ENCODE measurements around the gene DSTYK. TPM values are rescaled to one million over a fixed set of nuclear protein-coding genes. Genes with fewer than 3 reads are reported as not detected.
"Not testable (repeated sequence)": the region's sequence is repeated elsewhere in the genome, so short reads cannot be mapped to it uniquely, and the experiment has no call there.

The DSTYK gene
- total and polyA plus RNA-seq, 2 donors: 8.6 to 15.5 TPM

- no peak for DNase-seq (ENCODE audit: extremely low spot score)
- Histone ChIP-seq H3K27ac (ENCODE audit: low read depth) (no peak overlapping the region), H3K4me1 (ENCODE audit: insufficient read depth) (no peaks in the 10 kb centered on the region), H3K36me3 (ENCODE audit: insufficient read depth) (no peaks in the 10 kb centered on the region), H3K4me3 (ENCODE audit: low read depth, low read length) (no peak overlapping the region)
- WGBS: 86% methylated on average over 9 of the region's 9 CpGs
Measured at GRCh38 chr1:205170532-205171269, 40.8 kb downstream of the DSTYK start.

GRCh38 chr1:205169248-205169647, 42.3 kb downstream of the DSTYK start:
- no peaks in the 10 kb centered on the region for H3K4me1 ChIP-seq (ENCODE audit: insufficient read depth)
- no peak overlapping the region for H3K4me3 ChIP-seq (ENCODE audit: low read depth, low read length)
- DNase-seq (ENCODE audit: extremely low spot score): no peak
- 93% methylated on average over 10 of the region's 10 CpGs for WGBS
- H3K27ac ChIP-seq (ENCODE audit: low read depth): no peak overlapping the region
- H3K36me3 ChIP-seq (ENCODE audit: insufficient read depth): no peaks in the 10 kb centered on the region

DNA sequence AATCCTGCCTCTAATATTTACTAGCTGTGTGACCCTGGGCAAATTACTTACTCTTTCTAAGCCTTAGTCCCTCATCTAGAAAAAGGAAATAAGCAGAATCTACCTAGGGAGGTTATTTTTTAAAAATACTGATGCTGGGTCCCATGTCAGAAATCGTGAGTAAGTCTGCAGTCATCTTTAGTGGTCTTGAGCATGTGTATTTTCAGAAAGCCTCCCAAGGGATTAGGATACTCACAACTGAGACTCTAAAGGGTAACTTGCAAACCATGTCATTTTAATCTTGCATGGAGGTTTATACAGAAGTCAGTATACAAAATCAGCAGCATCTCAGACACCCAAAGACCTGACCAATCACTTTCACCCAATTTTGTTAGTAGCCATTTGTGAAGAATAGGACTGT, 43.2 kb downstream of the DSTYK start:
- WGBS: 75% methylated on average over 1 of the region's 1 CpG
- no peaks in the 10 kb centered on the region for H3K36me3 ChIP-seq (ENCODE audit: insufficient read depth)

GRCh38 chr1:205162301-205162700, 49.2 kb downstream of the DSTYK start:
- Histone ChIP-seq H3K4me3 (ENCODE audit: low read depth, low read length) (no peak overlapping the region), H3K36me3 (ENCODE audit: insufficient read depth) (peaks cover 3% of the 10 kb centered on the region), H3K4me1 (ENCODE audit: insufficient read depth) (no peaks in the 10 kb centered on the region), H3K27ac (ENCODE audit: low read depth) (no peak overlapping the region)
- WGBS: 89% methylated on average over 1 of the region's 1 CpG
- DNase-seq (ENCODE audit: extremely low spot score): no peak

More for the DNA sequence above, 43.2 kb downstream of the DSTYK start:
- DNase-seq (ENCODE audit: extremely low spot score): no peak
- no peak overlapping the region for H3K4me3 ChIP-seq (ENCODE audit: low read depth, low read length)
- H3K27ac ChIP-seq (ENCODE audit: low read depth): no peak overlapping the region
- H3K4me1 ChIP-seq (ENCODE audit: insufficient read depth): no peaks in the 10 kb centered on the region

DNA sequence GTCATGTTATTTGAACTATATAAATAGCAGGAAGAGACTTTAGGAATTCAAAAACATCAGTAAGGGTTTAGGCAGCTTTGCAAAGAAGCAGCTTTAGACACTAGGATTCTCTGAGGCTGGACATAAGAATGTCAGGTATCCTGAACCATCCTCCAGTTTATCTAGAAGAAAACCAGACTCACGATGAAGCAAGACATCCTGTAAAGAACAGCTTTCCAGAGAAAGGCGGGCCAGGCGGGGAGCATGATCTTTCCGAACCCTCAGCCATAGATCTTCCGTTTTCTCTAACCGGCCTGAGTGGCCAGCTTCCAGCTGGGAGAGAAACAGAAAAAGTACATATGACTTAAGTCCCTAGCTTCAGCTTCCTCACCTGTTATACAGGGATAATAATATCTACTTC, 50.4 kb downstream of the DSTYK start:
- 93% methylated on average over 6 of the region's 6 CpGs for WGBS
- no peak for DNase-seq (ENCODE audit: extremely low spot score)
- H3K36me3 ChIP-seq (ENCODE audit: insufficient read depth): peaks cover 4% of the 10 kb centered on the region
- H3K4me1 ChIP-seq (ENCODE audit: insufficient read depth): no peaks in the 10 kb centered on the region
- no peak overlapping the region for H3K27ac ChIP-seq (ENCODE audit: low read depth)
- H3K4me3 ChIP-seq (ENCODE audit: low read depth, low read length): no peak overlapping the region

- Histone ChIP-seq H3K36me3 (ENCODE audit: insufficient read depth) (peaks cover 4% of the 10 kb centered on the region), H3K4me1 (ENCODE audit: insufficient read depth) (no peaks in the 10 kb centered on the region), H3K27ac (ENCODE audit: low read depth) (no peak overlapping the region), H3K4me3 (ENCODE audit: low read depth, low read length) (no peak overlapping the region)
- 93% methylated on average over 2 of the region's 2 CpGs for WGBS
- DNase-seq (ENCODE audit: extremely low spot score): no peak
Measured at GRCh38 chr1:205158048-205158616, 53.4 kb downstream of the DSTYK start.

DNA sequence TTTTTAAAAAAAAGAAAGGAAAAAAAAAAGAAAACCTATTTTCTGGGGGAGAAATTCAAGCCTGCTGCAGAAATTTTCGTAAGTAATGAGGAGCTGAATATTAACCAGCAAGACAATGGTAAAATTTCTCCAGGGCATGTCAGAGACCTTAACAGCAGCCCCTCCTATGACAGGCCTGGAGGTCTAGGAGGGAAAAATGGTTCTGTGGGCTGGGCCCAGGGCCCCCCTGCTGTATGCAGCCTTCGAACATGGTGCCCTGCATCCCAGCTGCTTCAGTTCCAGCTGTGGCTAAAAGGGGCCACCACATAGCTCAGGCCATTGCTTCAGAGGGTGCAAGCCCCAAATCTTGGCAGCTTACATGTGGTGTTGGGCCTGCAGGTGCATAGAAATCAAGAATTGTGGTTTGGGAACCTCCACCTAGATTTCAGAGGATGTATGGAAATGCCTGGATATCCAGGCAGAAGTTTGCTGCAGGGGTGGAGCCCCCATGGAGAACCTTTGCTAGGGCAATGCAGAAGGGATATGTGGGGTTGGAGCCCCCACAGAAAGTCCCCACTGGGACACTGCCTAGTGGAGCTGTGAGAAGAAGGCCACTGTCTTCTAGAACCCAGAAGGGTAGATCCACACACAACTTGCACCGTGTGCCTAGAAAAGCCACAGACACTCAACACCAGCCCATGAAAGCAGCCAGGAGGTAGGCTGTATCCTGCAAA, 55.7 kb downstream of the DSTYK start:
- 99% methylated on average over 3 of the region's 3 CpGs for WGBS
- not testable (repeated sequence) for DNase-seq (ENCODE audit: extremely low spot score); H3K4me3 ChIP-seq (ENCODE audit: low read depth, low read length); H3K36me3 ChIP-seq (ENCODE audit: insufficient read depth); H3K27ac ChIP-seq (ENCODE audit: low read depth); H3K4me1 ChIP-seq (ENCODE audit: insufficient read depth)

GRCh38 chr1:205152505-205152904, 59.0 kb downstream of the DSTYK start:
- Histone ChIP-seq H3K4me3 (ENCODE audit: low read depth, low read length) (no peak overlapping the region), H3K4me1 (ENCODE audit: insufficient read depth) (no peaks in the 10 kb centered on the region), H3K27ac (ENCODE audit: low read depth) (no peak overlapping the region), H3K36me3 (ENCODE audit: insufficient read depth) (peaks cover 2% of the 10 kb centered on the region)
- no peak for DNase-seq (ENCODE audit: extremely low spot score)
- 98% methylated on average over 4 of the region's 4 CpGs for WGBS

DNA sequence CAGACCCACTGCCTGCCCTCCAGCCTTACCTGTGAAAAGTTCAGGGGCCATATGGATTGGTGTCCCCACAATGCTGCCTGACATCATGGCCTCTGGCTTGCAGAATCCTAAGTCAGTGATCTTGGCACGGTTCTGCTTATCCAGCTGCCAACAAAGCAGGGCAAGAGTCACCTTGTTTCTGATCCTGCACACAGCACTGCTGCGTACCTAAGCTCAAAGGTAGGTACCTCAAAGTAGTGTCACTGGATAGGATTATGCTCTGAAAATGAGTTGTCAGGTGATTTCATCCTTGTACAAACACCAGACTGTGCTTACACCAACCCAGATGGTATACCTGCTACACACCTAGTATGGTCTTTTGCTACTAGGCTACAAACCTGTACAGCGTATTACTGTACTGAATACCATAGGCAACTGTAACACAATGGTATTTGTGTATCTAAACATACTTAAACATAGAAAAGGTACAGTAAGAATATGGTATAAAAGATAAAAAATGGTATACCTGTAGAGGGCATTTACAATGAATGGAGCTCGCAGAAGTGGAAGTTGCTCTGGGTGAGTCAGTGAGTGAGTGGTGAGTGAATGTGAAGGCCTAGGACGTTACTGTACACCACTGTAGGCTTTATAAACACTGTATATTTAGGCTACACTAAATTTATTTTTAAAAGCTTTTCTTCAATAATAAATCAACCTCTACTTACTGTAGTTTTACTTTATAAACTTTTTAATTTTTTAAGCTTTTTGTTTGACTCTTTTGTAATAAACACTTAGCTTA, 60.7 kb downstream of the DSTYK start:
- WGBS: 94% methylated on average over 5 of the region's 5 CpGs
- no peaks in the 10 kb centered on the region for H3K4me1 ChIP-seq (ENCODE audit: insufficient read depth)
- no peak overlapping the region for H3K27ac ChIP-seq (ENCODE audit: low read depth)
- peaks cover 3% of the 10 kb centered on the region for H3K36me3 ChIP-seq (ENCODE audit: insufficient read depth)
- H3K4me3 ChIP-seq (ENCODE audit: low read depth, low read length): no peak overlapping the region
- DNase-seq (ENCODE audit: extremely low spot score): no peak

DNA sequence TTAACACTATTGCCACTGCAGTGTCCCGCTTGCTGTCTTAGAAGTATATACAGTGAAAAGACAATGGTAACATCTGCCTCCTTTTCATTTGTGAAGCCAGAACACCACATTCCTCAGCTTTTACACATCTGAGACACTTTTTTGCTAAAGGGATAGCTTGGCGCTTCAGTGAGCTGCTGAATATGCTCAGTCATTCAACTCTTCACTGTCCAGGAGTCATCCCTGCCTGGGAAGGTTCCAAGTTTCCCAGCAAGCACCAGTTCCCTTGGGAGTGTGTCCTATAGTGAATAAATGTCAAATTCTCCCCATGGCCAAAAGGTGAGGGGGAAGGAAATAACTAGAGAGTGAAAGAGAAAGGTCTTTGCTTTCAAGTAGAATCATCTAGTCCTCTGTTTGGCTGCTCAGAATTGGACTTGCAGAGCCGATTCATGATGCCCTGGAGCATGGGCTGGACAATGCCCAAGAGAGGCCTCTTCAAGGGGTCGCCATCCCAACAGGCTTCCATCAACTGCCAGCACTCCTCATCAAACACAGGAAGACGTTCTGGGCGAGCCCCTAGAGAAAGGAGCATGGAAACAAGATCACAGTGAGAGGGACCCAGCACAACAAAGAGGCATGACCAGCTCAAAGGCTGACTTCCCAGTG, 64.2 kb downstream of the DSTYK start:
- no peak overlapping the region for H3K4me3 ChIP-seq (ENCODE audit: low read depth, low read length)
- no peak overlapping the region for H3K27ac ChIP-seq (ENCODE audit: low read depth)
- H3K36me3 ChIP-seq (ENCODE audit: insufficient read depth): peaks cover 3% of the 10 kb centered on the region
- no peaks in the 10 kb centered on the region for H3K4me1 ChIP-seq (ENCODE audit: insufficient read depth)
- no peak for DNase-seq (ENCODE audit: extremely low spot score)
- 83% methylated on average over 6 of the region's 6 CpGs for whole genome bisulfite sequencing

- no peak for DNase-seq (ENCODE audit: extremely low spot score)
- Histone ChIP-seq H3K4me3 (ENCODE audit: low read depth, low read length) (no peak overlapping the region), H3K27ac (ENCODE audit: low read depth) (no peak overlapping the region), H3K4me1 (ENCODE audit: insufficient read depth) (no peaks in the 10 kb centered on the region), H3K36me3 (ENCODE audit: insufficient read depth) (peaks cover 3% of the 10 kb centered on the region)
- WGBS: 18% methylated on average over 1 of the region's 1 CpG
Measured at GRCh38 chr1:205144751-205145150, 66.8 kb downstream of the DSTYK start.

DNA sequence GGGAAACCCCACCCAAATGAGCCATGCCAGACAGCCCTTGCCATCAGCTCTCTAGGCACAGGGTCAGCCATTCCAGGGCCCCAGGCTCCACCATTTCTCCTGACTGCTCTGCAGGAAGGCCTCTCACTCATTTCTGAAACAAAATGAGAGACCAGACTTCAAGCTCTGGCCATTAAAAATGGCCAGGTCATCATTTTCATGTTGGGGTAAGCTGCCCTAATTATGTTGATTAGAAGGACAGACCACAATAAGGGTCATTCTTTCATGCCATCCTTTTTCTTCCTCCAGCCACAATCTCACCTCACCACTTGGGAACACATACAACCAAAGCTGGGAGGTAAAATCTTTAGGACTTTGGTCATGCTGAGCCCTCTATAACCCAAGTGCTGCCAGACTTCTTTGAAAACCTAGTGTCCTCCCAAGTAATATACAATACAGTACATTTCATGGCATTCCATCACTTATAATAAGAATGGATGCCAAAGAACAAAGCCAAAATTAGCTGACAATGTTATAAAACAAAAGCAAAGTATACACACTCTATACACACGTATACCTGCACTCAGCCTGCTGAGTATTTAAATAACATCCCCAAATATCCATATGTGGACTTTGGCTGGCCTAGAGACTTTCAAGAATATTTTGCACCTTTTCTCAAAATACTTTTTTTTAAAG, 67.3 kb downstream of the DSTYK start:
- H3K27ac ChIP-seq (ENCODE audit: low read depth): no peak overlapping the region
- 44% methylated on average over 1 of the region's 1 CpG for WGBS
- H3K4me3 ChIP-seq (ENCODE audit: low read depth, low read length): no peak overlapping the region
- peaks cover 3% of the 10 kb centered on the region for H3K36me3 ChIP-seq (ENCODE audit: insufficient read depth)
- no peaks in the 10 kb centered on the region for H3K4me1 ChIP-seq (ENCODE audit: insufficient read depth)
- no peak for DNase-seq (ENCODE audit: extremely low spot score)

DNA sequence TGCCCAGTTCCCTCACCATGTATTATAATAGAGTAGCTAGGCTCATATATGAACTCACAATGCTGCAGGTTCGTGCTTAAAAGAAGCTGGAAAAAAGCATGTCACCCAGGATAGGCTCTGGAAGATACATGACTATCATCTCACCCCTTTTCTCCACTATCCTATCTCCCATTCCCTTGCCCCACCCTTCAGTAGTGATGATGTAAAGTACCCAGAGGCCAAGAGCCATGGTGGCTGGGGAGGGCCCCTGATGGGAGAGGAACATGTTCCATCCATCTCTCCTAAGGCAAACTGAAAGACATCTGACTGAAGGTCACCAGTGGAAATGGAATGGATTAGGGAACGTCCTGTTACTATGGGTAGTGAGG, 69.4 kb downstream of the DSTYK start:
- Histone ChIP-seq H3K27ac (ENCODE audit: low read depth) (no peak overlapping the region), H3K36me3 (ENCODE audit: insufficient read depth) (peaks cover 3% of the 10 kb centered on the region), H3K4me3 (ENCODE audit: low read depth, low read length) (no peak overlapping the region), H3K4me1 (ENCODE audit: insufficient read depth) (no peaks in the 10 kb centered on the region)
- DNase-seq (ENCODE audit: extremely low spot score): no peak
- 39% methylated on average over 2 of the region's 2 CpGs for WGBS

Data from urinary bladder (tissue), 4 donors.